ENCODE measurements around the gene IL21R. TPM values are rescaled to one million over a fixed set of nuclear protein-coding genes. Genes with fewer than 3 reads are reported as not detected.

Gene IL21R
- total and polyA plus RNA-seq, 3 donors from 2014 or later = 0.31 to 2.3 (median 0.87) TPM

- no peak for DNase-seq
- H3K27me3 ChIP-seq = no peaks in the 10 kb centered on the region
These were observed 56.3 kb downstream of the IL21R start for GRCh38 chr16:27458258-27458657.

DNA sequence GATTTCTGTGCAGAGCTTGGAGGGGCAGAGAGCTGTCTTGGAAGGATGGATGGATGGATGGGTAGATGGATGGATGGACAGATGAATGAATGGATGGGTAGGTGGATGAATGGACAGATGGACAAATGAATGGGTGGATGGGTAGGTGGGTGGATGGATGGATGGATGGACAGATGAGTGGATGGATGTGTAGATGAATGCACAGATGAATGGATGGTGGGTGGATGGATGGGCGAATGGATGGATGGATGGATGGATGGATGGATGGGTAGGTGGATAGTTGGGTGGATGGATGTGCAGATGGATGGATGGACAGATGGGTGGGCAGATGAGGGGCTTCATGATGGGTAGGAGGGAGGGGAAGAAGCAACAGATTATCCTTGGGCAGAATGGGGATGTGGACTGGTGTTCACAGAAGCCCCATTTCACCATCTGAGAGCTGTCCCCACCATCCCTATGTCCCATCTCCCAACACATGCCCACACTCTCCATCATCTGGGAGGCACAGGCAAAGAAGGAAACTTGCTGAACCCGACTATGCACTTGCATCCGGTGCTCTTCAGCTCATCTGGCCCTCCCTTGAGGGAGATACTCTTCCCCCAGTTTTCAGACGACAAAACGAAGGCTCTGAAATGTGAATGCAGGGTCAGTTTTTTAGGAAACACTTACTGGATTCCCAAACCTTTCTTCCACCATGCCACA, 57.2 kb downstream of the IL21R start:
- TF ChIP-seq POLR2A (IDR thresholded peaks at IDR 0.05) (no peak), CTCF (IDR thresholded peaks at IDR 0.05) (no peak)

More at GRCh38 chr16:27458258-27458657, 56.3 kb downstream of the IL21R start:
- Histone ChIP-seq H3K9me3 (no peaks in the 10 kb centered on the region), H3K4me1 (peaks cover 19% of the 10 kb centered on the region), H3K36me3 (ENCODE audit: low read depth, missing control alignments) (no peaks in the 10 kb centered on the region), H3K4me3 (no peak overlapping the region), H3K27ac (no peak overlapping the region)
- intact Hi-C loops (cut with DNase I; ENCODE audit: low total_unique reads) = loop anchor here (10.0 kb wide), 1 partner anchor 283 kb away; no protein-coding TSS in a partner anchor
- TF ChIP-seq POLR2A (IDR thresholded peaks at IDR 0.05) (no peak), CTCF (IDR thresholded peaks at IDR 0.05) (no peak)
- WGBS, 2 donors = 74 to 83% methylated on average over 5 of the region's 5 CpGs

DNA sequence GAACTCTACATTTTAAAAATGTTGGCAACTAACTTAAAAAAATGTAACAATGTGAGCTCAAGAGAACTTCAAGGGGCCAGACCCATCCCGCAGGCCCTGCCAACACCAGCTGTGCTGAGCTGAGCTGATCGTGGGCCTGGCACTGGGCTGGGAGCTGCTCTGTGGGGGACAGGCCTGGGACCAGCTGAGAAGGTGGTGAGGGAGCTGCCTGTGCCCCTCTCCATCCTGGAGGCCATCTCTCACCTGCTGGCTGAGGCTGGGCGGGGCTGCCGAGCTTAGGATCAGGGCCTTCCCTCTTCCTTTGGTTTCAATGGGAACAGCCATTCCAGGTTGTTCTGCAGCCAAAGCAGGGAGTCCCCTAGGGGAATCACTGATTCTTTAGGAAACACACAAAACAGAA, 58.2 kb downstream of the IL21R start:
- DNase-seq = peak; percentile 35
- peaks cover 26% of the 10 kb centered on the region for H3K4me1 ChIP-seq
- no peaks in the 10 kb centered on the region for H3K27me3 ChIP-seq
- H3K9me3 ChIP-seq = no peaks in the 10 kb centered on the region
- intact Hi-C loops (cut with DNase I; ENCODE audit: low total_unique reads) = no loop called here
- no peaks in the 10 kb centered on the region for H3K36me3 ChIP-seq (ENCODE audit: low read depth, missing control alignments)
- H3K4me3 ChIP-seq = no peak overlapping the region
- 35 to 57% methylated on average over 3 to 4 of the region's 4 CpGs for WGBS, 2 donors
- TF ChIP-seq CTCF (IDR thresholded peaks at IDR 0.05) = no peak
- no peak for TF ChIP-seq POLR2A (IDR thresholded peaks at IDR 0.05)
- H3K27ac ChIP-seq = peak overlapping the region in 1 of 2 donors; percentile 1

More for the DNA sequence above, 57.2 kb downstream of the IL21R start:
- H3K36me3 ChIP-seq (ENCODE audit: low read depth, missing control alignments) = no peaks in the 10 kb centered on the region
- H3K27ac ChIP-seq = no peak overlapping the region
- H3K27me3 ChIP-seq = no peaks in the 10 kb centered on the region
- no peak overlapping the region for H3K4me3 ChIP-seq
- intact Hi-C loops (cut with DNase I; ENCODE audit: low total_unique reads) = loop anchor here (10.0 kb wide), 1 partner anchor 284 kb away; no protein-coding TSS in a partner anchor
- no peak for DNase-seq
- peaks cover 23% of the 10 kb centered on the region for H3K4me1 ChIP-seq
- WGBS, 2 donors = 89 to 91% methylated on average over 5 of the region's 5 CpGs
- H3K9me3 ChIP-seq = no peaks in the 10 kb centered on the region

DNA sequence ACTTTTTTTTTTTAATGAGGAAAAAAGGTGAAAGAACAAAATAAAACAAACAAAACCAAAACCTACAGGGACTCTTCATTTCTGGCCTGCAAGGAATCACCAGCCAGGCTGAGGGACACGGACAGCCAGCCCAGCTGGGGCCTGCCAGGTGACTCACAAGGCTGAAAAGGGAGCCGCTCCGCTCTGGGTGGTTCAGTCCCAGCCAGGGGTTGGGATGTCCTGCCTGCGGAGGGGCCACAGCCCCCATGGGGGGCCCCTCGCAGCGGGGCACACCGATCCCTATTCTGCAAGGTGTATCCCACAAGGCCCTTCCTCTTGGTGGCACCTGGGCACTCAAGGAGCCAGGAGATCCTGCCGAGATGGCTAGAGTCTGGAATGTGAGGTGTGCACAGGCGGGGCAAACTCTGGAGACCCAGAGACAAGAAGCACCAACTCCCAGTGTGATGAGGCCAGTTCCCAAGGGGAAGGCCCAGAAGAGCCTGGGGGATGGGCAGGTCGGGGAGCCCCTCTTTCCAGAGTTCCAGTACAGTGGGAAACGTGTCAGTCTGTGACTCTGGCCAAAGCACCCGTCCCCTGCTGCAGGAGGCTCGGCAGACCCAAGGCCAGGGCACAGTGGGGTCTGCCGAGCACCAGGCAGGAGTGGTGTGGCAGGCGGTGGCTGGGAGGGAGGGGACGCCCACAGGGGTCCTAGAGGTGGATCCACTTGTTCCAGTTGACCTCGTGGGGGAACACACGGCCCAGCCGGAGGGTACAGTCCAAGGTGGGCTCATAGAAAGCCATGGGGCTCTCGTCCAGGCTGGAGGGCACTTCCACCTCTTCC, 58.9 kb downstream of the IL21R start:
- peaks cover 26% of the 10 kb centered on the region for H3K4me1 ChIP-seq
- 63 to 79% methylated on average over 11 to 20 of the region's 20 CpGs for WGBS, 2 donors
- intact Hi-C loops (cut with DNase I; ENCODE audit: low total_unique reads) = no loop called here

More for the DNA sequence above, 58.9 kb downstream of the IL21R start:
- no peak overlapping the region for H3K4me3 ChIP-seq
- DNase-seq = no peak
- TF ChIP-seq CTCF (IDR thresholded peaks at IDR 0.05) = no peak
- no peak for TF ChIP-seq POLR2A (IDR thresholded peaks at IDR 0.05)
- no peaks in the 10 kb centered on the region for H3K36me3 ChIP-seq (ENCODE audit: low read depth, missing control alignments)
- no peaks in the 10 kb centered on the region for H3K9me3 ChIP-seq
- H3K27ac ChIP-seq = no peak overlapping the region
- no peaks in the 10 kb centered on the region for H3K27me3 ChIP-seq
